Measurements from ENCODE around the gene ZBTB14. TPM values are rescaled to one million over a fixed set of nuclear protein-coding genes. Genes with fewer than 3 reads are reported as not detected.
A peak's percentile ranks its signal among the peaks of the same experiment; 100 is the strongest.

Gene ZBTB14
- total RNA-seq, 4 donors from 2014 or later: 6.9 to 34.4 (median 18.4) TPM

DNA sequence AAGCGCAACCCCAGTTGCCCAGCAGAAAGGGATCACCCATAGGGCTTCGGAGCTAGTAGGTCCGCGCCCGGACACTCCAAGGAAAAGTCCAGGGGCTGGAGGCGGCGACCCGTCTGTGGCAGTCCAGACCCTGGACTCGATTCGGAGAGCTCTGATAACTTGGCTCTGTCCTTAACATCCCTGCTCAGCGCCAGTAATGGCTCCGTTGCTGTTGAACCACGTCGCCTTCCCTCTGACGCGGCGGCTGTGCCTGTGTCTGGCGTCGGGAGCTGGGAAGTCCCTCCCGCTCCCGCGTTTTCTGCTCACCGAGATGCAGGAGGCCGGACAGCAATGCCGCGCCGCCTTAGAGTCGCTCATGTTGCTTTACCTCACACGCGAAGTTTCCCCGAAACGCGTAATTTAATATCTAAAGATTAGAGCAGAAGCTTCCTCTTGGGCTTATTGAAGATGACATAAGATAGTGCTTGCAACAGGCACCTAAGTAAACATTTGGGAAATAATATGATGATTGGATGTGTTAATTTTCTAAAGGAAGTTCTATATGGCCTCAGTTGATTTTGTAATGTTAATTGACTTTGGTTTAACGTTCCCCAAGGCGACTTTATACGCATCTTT is 1.3 kb upstream of the ZBTB14 start:
- H3K4me1 ChIP-seq: peaks cover 0 to 23% (median 7%) of the 10 kb centered on the region in 3 donors
- no peaks in the 10 kb centered on the region for H3K27me3 ChIP-seq
- ATAC-seq: peak; percentile 51
- H3K27ac ChIP-seq: peak overlapping the region; percentile 72 to 100 (median 99)
- H3K9me3 ChIP-seq: no peaks in the 10 kb centered on the region
- 2 to 4% methylated on average over 15 to 18 of the region's 36 CpGs for WGBS, 2 donors (ENCODE audit: low coverage in 1 of 2)
- H3K36me3 ChIP-seq: peaks cover 0 to 2% of the 10 kb centered on the region in 2 donors
- TF ChIP-seq, protein P1, sequence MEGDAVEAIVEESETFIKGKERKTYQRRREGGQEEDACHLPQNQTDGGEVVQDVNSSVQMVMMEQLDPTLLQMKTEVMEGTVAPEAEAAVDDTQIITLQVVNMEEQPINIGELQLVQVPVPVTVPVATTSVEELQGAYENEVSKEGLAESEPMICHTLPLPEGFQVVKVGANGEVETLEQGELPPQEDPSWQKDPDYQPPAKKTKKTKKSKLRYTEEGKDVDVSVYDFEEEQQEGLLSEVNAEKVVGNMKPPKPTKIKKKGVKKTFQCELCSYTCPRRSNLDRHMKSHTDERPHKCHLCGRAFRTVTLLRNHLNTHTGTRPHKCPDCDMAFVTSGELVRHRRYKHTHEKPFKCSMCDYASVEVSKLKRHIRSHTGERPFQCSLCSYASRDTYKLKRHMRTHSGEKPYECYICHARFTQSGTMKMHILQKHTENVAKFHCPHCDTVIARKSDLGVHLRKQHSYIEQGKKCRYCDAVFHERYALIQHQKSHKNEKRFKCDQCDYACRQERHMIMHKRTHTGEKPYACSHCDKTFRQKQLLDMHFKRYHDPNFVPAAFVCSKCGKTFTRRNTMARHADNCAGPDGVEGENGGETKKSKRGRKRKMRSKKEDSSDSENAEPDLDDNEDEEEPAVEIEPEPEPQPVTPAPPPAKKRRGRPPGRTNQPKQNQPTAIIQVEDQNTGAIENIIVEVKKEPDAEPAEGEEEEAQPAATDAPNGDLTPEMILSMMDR (IDR thresholded peaks at IDR 0.05): no peak
- peak; percentile 74 for TF ChIP-seq POLR2AphosphoS5 (IDR thresholded peaks at IDR 0.05)
- peak overlapping the region; percentile 45 to 92 for H3K4me3 ChIP-seq

DNA sequence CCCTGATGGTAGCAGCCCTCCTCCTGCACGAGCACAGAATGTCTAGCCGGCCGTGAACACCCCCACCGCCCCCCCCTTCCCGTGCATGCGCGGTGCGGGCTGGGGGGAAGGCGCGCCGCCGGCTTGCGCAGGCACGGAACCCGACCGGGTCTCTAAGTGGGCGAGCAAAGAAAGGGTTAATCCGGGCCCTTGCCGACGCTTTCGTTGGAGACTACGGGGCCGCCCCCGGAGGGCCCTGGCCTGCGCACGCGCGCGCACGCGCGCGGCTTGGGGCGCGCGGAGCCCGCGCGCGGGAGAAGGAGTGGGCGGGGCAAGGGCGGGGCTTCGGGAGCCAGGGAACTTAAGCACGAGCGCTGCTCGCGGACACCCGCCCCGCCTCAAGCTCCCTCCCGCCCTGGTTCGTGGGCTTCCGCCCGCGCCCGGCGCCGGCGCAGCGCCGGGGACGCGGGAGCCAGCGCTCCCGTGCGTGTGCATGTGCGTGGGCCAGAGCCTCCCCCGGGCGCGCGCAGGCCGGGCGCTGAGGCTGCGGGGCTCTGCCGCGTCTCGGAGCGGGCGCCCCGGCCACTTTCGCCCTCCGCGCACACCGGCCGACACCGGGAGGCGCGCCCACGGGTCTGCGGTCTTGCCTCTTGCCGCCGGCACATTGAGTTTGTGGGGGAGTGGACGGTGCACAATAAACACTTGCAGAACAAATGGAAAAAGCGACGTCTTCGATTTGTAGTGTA is 617 bp upstream of the ZBTB14 start:
- Histone ChIP-seq H3K27me3 (no peaks in the 10 kb centered on the region), H3K27ac (peak overlapping the region; percentile 94 to 100 (median 99)), H3K4me1 (peaks cover 0 to 23% (median 7%) of the 10 kb centered on the region in 3 donors), H3K9me3 (no peaks in the 10 kb centered on the region), H3K36me3 (peaks cover 0 to 8% of the 10 kb centered on the region in 2 donors), H3K4me3 (peak overlapping the region; percentile 84 to 92)
- 0% methylated on average over 1 of the region's 95 CpGs; no CpG with 5 or more reads in 1 of the 2 donors for WGBS, 2 donors (ENCODE audit: low coverage in 1 of 2)
- peak; percentile 88 for ATAC-seq
- TF ChIP-seq POLR2A (IDR thresholded peaks at IDR 0.05): peak; percentile 70 to 74
- TF ChIP-seq POLR2AphosphoS5 (IDR thresholded peaks at IDR 0.05): no peak

DNA sequence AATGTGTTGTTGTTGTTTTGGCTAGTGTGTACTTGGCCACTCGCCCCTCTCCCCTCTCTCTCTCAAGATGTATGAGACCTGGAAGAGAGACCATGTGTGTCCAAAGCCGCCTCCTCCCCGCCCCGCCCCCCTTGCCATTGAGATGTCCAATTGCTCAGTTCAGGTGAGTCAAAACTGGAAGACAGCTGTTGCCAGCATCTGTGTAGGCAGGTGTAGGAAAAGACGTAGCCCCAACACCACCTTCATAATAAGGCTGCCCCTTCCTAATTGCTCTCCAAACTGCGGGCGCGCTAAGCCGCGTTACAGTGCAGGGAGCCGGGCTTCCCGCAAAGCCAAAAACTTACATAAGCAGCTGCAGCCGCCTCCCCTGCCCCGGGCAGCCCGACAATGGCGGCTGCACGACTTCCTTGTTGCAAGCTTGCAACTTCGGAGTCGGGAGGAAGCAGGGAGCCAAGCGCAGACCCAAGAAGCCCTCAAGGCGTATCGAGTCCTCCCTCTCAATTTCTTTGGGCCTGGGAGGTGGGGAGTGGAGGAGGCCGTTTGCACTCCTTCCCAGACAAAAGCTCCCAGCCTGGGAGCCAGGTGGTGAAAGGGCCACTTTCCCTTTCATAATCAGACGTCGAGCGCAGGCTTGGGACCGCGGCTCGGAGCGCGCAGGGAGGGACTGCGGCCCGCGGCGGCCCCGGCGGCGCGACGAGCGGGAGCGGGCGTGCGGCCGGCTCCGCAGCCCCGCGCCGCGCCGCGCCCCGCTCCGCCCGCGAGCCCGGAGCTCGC is 882 bp downstream of the ZBTB14 start:
- ATAC-seq: no peak
- Histone ChIP-seq H3K9me3 (no peaks in the 10 kb centered on the region), H3K4me1 (peaks cover 0 to 23% (median 7%) of the 10 kb centered on the region in 3 donors), H3K27me3 (no peaks in the 10 kb centered on the region), H3K4me3 (peak overlapping the region; percentile 73 to 92), H3K27ac (peak overlapping the region; percentile 61 to 100 (median 99)), H3K36me3 (peaks cover 0 to 16% of the 10 kb centered on the region in 2 donors)
- TF ChIP-seq POLR2AphosphoS5 (IDR thresholded peaks at IDR 0.05): peak; percentile 25
- peak in 1 of 2 donors; percentile 33 for TF ChIP-seq POLR2A (IDR thresholded peaks at IDR 0.05)
- TF ChIP-seq EP300 (IDR thresholded peaks at IDR 0.05): no peak
- WGBS, 2 donors (ENCODE audit: low coverage in 1 of 2): no CpG with 5 or more reads among the region's 58 CpGs

DNA sequence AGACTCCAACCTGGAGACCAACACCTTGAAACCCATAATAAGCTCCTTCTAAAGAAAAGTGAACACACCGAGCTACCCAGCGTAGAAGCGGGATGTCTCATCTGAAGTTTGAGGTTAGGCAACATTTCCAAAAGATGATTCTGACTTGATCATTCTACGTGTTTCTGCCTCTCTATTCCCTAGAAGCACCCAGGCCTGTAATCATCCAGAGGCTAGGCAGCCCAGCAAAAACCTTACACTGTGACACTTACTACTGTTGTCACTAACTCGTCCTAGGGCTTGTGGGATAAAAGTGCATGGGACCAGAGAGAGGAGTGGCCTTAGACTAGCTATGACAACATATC is 1.4 kb downstream of the ZBTB14 start:
- peaks cover 0 to 23% (median 7%) of the 10 kb centered on the region in 3 donors for H3K4me1 ChIP-seq
- WGBS, 2 donors (ENCODE audit: low coverage in 1 of 2): 7 to 55% methylated on average over 2 to 4 of the region's 5 CpGs
- H3K4me3 ChIP-seq: peak overlapping the region; percentile 73 to 92
- no peak for ATAC-seq
- H3K9me3 ChIP-seq: no peaks in the 10 kb centered on the region
- H3K27ac ChIP-seq: peak overlapping the region; percentile 61 to 100 (median 99)
- H3K36me3 ChIP-seq: peaks cover 0 to 16% of the 10 kb centered on the region in 2 donors
- no peaks in the 10 kb centered on the region for H3K27me3 ChIP-seq
- no peak for TF ChIP-seq POLR2A (IDR thresholded peaks at IDR 0.05)
- no peak for TF ChIP-seq EP300 (IDR thresholded peaks at IDR 0.05)
- no peak for TF ChIP-seq POLR2AphosphoS5 (IDR thresholded peaks at IDR 0.05)
- TF ChIP-seq, protein P1 (IDR thresholded peaks at IDR 0.05): no peak

DNA sequence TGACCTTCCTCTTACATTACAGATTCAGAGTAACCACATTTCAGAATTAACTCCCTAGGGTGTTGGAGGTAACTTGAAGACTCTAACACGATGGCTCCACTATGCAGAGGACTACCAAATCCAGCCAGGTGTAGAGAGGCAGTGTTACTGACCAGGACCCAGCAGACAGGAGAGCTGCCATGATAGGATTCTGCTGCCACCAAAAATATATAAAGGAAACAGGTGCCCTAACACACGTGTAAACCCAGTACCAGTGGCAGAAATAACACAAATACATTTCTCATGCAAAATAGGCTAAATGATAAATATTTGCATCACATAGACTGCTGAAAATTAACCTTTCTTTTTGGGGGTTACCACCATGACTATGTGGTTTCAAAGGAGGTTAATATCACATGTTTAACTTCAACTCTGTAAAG is 7.0 kb downstream of the ZBTB14 start:
- ATAC-seq: no peak
- no peaks in the 10 kb centered on the region for H3K27me3 ChIP-seq
- no peaks in the 10 kb centered on the region for H3K9me3 ChIP-seq
- WGBS, 2 donors (ENCODE audit: low coverage in 1 of 2): 39 to 43% methylated on average over 2 of the region's 2 CpGs
- H3K36me3 ChIP-seq: peaks cover 0 to 22% of the 10 kb centered on the region in 2 donors
- TF ChIP-seq POLR2AphosphoS5 (IDR thresholded peaks at IDR 0.05): no peak
- TF ChIP-seq POLR2A (IDR thresholded peaks at IDR 0.05): no peak
- TF ChIP-seq, protein P1 (IDR thresholded peaks at IDR 0.05): no peak
- no peak for TF ChIP-seq EP300 (IDR thresholded peaks at IDR 0.05)
- H3K4me3 ChIP-seq: no peak overlapping the region
- H3K27ac ChIP-seq: no peak overlapping the region
- peaks cover 0 to 5% (median 0%) of the 10 kb centered on the region in 3 donors for H3K4me1 ChIP-seq

Data from gastroesophageal sphincter (tissue), 4 donors.